Muscle of back (tissue), 13 donors: ENCODE measurements around the gene KLK13. TPM values are rescaled to one million over a fixed set of nuclear protein-coding genes. Genes with fewer than 3 reads are reported as not detected.

Experiments used
- DNase-seq, 3 donors: peaks; one replicate each; pipeline versions ENCODE4 v3.0.0 to v3.0.0-alpha.2; 2013
- long read RNA-seq, 9 donors: transcript quantifications; one replicate each; lab custom pipeline, GENCODE V29; 2026
- polyA plus RNA-seq, 10 donors: library from polyadenylated mRNA; unstranded; fragments of 120-200 nt; gene quantifications; one replicate each; pipeline ENCODE4 v1.2.1, GENCODE V29; 2013; ENCODE audit not compliant: insufficient read length in 10 of 10

KLK13 gene
- under 1 TPM in 2 of 10 donors, not detected in 8; 0.37 to 0.51 TPM for polyA plus RNA-seq
- long read RNA-seq, donor 1, result 0 reads
- long read RNA-seq, donor 2, result 0 reads
- long read RNA-seq, donor 3, result 0 reads
- long read RNA-seq, donor 4, result 0 reads
- long read RNA-seq, donor 5, result 0 reads
- long read RNA-seq, donor 6, result 0 reads
- long read RNA-seq, donor 7, result 0 reads
- long read RNA-seq, donor 8, result 0 reads
- long read RNA-seq, donor 9, result 0 reads

DNA sequence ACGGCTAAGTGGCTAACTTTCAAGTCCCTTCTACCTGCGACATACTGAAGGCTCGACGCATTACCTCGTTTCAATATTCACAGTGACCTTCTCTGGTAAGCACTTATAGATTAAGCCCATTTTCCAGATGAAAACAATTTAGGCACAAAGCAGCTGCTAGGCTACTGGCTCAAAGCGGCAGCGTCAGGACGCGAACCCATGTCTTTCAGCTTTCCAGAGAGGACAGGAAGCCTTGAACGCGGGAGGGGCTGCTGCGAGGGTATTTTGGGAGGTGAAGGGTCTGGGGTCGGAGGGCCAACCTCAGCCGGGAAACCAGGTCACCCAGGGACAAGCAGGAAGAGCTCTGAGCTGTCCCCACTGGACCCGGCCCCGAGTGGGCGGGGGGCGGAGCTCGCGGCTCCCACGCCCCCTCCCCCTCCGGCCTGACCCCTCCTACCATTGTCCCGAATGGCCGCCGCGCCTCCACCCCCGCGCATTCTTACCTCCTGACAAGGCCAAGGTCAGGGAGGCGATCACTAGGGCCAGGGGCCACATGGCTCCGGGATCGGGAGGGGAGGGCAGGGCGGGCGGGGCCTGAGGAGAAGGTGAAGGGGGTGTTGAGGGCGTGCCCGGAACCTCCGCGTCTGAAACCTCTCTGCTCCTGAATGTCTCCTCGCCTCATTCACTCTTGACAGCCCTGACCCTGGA, at the start of gene KLK13:
Gene KLK13, minus strand, starts transcription at position 559 of the 687 bp plus-strand sequence. Its CDS starts 25 bp downstream, at position 534.
- DNase-seq, result no peak

DNA sequence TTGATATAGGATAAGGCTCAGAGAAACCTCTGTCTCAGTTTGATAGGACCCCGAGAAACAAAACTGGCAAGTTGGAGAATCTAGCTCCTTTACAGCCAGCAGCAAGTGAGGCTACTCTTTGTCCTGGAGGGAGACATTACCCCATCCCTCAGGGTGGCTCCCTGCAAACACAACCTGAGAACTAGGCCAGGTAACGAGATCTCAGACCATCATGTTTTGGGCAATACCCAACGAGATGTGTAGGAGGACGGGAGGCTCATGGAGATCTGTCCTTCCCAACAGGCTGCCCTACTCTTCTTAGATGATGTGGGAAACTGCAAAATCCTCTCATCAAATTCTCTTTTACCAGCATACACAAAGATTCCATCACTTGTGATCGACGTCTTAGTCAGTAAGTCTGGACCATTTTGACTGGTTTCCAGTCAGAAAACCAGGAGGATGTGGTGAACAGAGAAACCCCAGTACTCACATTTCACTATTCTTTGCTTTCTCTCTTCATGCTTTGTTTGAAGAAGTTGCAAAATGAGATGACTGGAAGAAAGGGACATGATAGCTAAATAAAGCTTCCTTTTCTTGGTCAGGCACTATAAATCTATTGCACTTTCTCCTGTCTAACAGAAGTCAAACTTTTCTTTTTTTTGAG, 49.3 kb upstream of the KLK13 start:
- no peak for DNase-seq

DNA sequence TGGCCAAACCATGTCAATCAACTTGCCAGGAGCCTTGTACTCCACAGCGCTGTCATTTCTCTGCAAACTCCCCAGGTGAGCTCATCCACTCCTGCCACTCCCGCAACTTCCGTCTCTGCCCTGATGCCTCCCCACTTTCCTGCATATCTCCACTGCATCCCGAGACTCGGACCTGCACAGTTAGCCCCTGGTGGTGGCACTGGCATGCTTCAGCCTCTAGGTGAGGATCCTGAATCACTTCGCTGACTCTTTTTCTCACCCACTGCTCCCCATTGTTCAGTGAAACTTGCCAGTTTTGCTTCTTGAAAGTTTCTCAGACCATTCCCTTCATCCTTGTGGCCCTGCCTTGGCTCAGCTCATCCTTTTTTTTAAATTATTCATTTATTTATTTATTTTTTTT, 46.7 kb upstream of the KLK13 start:
- no peak for DNase-seq

DNA sequence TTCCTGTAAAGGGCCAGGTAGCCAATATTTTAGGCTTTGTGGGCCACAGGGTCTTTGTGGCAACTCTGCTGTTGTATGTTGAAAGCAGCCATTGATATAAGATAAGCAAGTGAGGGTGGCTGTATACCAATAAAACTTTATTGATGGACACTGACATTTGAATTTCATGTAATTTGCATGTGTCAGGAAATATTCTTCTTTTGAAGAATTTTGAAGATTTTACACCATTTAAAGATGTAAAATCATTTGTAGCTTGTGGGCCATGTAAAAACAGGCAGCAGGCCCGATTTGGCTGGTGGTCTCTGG, 45.7 kb upstream of the KLK13 start:
- no peak for DNase-seq

GRCh38 chr19:51108805-51109146, 43.9 kb upstream of the KLK13 start:
- DNase-seq, result no peak

DNA sequence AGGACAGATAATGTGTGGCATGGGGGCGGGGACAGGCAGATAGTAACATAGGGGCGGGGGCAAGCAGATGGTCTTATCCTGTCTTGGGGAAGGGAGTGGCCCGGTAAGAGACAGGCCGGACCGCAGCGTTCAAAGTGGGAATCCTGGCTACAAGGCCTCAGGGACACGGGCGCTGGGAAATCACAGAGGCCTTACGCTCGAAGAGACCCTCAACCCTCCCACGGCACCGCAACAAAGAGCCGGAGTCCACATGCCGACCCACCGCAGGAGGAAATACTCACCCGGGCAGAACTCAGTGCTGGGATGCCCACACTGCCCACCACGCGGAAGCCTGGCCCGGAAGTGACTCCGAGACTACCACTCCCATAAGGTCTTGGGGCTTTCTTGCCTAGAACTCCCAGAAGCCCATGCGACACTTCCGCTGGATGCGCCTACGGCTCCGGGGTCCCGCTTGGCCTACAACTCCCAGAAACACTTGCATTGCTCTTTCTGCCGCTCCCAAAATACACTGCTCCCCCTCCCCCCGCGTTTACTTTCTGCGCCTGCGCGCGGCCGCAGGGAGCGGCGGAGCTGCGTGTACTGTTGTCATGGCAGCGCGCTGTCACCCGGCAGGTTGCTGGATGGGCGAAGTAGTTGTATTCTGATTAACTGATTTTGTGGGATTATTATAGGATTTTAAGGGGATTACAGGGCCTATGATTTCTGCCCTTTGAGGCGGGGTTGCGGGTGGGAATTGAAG, 43.3 kb upstream of the KLK13 start, which contains the start of gene CTU1:
Gene CTU1, minus strand, starts transcription at position 344 of the 739 bp plus-strand sequence. CDS start 3,840 bp downstream, outside the sequence.
- peak; percentile 99 to 100 (median 99) for DNase-seq

DNA sequence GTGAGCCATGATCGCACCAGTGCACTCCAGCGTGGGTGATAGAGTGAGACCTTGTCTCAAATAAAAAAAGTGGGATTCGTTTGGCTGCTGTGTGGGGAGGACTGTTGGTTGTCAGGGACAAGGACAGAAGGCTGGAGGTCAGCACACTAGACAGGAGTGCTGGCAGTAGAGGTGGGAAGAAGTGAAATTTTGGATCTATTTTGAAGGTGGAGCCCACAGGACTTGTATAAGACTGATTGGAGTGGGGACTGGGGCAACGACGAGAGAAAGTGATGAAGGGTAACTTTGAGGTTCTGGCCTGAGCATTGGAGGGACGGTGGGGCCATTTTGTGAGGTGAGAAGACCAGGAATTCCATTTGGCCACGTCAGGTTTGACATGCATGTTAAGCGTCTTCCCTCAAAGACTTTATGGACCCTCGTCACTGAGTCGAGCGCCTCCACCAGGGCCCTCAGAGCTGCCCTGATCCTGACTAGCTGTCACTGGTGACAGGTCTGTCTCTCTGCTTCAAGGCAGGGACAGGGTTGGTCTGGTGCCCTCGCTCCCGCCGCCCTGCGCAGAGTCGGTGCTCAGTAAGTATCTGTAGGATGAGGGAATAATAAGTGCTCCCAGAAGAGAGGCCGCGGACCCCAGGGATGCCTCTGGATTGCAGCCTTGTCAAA, 42.6 kb upstream of the KLK13 start:
- peak in 1 of 3 donors; percentile 8 for DNase-seq

DNA sequence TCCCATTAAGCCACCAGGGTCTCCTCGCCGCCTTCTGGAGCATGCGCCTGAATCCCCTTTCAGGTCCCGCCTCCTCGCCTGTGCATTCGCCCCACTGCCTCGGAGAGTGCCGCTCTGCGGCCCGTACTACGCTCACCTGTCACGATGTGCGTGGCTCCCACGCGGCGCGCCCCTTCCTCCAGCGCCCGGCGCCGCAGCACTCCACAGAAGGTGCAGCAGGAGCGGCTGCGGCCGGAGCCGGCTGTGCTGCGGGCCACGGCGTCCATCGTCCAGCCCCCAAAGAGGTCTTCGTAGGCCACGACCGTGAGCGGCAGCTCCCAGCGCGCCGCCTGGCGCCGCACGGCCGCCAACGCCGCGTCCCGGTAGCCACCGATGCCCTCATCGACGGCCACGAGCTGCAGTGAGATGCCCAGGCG, 39.0 kb upstream of the KLK13 start:
- DNase-seq, result no peak

GRCh38 chr19:51102991-51103390, 38.1 kb upstream of the KLK13 start:
- no peak for DNase-seq

- DNase-seq, result no peak
Measured at GRCh38 chr19:51101171-51101865, 36.4 kb upstream of the KLK13 start.

DNA sequence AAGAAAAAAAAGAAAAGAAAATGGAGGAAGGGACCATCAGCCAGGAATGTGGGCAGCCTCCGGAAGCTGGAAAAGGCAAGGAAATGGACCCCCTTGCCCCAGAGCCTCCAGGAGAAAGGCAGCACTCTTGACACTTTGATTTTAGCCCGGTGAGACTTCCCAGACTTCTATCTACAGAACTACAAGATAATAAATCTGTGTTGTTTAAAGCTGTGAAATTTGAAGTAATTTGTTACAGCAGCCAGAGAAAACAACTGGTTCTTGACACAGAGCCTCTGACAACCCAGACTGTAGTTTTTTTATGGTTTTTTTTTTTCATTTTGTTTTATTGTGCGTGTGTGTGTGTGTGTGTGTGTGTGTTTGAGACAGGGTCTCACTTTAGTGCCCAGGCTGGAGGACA, 35.7 kb upstream of the KLK13 start:
- DNase-seq, result no peak

GRCh38 chr19:51099047-51099382, 34.1 kb upstream of the KLK13 start:
- no peak for DNase-seq

DNA sequence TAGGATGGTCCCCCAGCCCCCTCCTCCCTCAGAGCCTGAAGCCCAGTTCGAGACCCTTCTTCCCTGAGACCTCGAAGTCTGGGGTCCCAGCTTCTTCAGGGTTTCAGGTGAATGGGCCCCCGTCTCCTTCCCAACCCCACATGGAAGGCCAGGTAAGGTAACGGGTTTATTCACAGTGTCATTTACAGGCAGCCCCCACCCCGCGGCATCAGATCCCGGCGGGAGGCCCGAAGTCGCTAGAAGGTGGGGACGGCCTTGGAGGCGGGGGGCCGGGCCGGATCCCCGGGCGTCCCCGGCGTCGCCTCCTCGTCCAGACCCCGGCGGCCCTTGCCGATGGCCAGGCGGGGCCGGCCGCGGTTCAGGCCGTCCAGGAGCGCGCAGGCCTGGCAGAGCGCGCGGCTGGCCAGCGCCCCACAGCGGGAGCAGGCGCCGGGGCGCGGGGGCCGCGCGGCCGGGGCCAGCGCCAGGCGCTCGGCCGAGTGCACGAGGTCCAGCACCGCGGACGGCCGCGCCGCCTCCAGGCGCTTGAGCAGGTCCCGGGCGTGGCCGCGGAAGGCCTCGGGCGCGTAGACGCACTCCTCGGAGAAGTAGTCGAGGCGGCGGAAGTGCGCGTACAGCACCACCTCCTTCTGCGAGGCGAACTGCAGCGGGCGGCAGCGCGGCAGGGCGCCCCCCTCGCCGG, 33.6 kb upstream of the KLK13 start:
- DNase-seq, result peak in 2 of 3 donors; percentile 56 to 73

GRCh38 chr19:51097796-51098195, 32.9 kb upstream of the KLK13 start:
- no peak for DNase-seq

DNA sequence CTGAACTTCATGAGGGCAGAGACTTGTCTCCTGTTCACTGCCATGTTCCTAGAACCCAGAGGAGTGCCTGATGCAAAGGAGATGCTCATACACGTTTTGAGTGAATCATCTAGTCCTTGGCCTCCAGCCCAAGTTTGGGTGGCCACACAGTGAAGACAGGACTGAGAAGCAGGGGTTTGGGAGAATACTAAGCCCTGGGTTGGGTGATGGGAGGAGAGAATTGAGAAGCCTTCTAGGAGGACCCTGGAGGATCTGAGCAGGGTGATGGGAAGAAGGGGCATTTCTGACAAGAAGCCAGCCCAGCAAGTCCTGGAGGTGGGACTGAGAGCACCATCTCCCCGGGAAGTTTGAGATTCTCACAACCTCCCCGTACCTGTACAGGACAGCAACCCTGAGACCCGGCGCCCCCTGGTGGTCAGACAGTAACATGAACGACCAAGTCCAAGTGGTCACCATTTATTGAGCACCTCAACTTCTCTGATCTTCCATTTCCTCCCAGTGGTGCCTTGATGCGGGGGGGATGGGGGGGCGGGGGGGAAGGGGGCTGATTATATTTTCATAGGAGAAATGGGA, 32.4 kb upstream of the KLK13 start:
- peak in 2 of 3 donors; percentile 36 to 46 for DNase-seq

DNA sequence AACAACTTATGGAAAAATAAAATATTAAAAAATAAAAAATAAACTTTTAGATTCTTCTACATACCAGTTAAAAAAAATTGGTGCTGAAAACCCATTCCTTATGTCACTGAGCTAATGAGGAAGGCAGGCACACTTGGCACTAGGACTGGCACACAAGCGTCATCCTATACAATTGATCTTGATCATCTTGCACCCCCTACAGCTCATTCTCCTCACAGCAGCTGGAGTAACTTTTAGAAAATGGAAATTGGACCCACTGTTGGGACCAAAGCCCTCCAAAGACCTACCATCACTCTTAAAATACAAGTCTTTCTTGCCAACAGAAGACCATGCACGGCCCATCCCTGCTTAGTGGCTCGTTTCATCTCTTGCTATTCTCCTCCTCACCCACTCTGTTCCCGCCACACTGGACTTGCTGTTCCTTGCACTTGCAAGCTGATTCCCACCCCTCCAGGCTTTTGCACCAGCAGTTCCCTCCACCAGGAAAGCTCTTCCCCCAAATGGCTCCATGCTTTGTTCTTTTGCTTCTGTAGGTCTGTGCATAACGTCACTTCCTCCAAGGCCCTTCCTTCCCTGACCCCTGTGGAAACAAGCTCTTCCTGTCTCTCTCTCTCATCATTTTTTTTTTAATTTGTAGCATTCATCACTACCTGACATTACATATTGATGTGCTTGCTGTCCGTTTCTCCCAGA, 31.7 kb upstream of the KLK13 start:
- DNase-seq, result no peak

DNA sequence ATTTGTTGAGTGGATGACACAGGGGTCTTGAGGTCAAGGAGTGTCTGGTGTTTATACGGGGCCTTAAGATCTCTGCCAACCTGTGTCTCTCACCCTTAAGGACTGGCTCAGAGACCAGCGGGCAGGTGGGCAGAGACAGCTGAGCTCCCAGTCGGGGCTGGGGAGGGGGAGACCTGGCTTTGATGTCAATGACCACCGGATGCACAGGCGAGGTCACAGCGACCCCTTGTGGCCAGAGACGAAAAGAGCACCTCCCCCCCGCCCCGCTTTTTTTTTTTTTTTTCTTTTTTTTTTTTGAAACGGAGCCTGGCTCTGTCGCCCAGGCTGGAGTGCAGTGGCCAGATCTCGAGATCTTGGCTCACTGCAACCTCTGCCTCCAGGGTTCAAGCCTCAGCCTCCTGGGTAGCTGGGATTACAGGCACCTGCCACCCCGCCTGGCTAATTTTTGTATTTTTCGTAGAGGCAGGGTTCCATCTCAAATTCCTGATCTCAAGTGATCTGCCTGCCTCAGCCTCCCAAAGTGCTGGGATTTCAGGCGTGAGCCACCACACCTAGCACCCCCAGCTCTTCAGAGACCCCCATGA, 29.9 kb upstream of the KLK13 start:
- DNase-seq, result no peak

GRCh38 chr19:51093510-51094345, 28.8 kb upstream of the KLK13 start:
- no peak for DNase-seq

DNA sequence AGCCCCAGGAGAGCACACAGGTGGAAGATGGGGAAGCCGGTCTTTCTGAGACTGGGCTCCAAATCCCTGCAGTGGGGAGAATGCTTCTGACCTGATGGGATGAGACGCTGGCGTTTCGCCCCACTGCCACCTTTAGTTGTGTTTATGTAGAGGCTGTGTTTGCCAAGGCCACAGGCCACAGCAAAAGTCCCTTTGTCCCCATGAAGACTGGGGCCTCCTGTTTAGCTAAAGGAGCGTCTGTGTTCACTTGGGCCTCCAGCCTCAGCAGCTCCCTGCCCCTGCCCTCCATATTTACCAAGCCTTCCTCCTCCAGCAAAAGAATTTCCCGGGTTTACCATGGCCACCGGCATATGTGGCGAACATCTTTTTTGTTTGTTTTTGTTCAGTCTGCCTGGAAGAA, 28.2 kb upstream of the KLK13 start:
- DNase-seq, result no peak
